Activated CD8-positive, alpha-beta memory T cell treated with anti-CD3 and anti-CD28 coated beads for 48 hours (primary cell): ENCODE measurements around the gene ACAP2.
A peak's percentile ranks its signal among the peaks of the same experiment; 100 is the strongest.
"Not testable (repeated sequence)": the region's sequence is repeated elsewhere in the genome, so short reads cannot be mapped to it uniquely, and the experiment has no call there.

Source experiments
- DNase-seq, 3 experiments: peaks; one replicate each; pipeline ENCODE4 v3.0.0-alpha.2; 2020; ENCODE audit warnings: low read depth in 2 of 3, low spot score in 2 of 3

Gene ACAP2

GRCh38 chr3:195445885-195446284, 3.1 kb upstream of the ACAP2 start:
- DNase-seq = no peak

GRCh38 chr3:195443391-195443989, 670 bp upstream of the ACAP2 start:
- no peak for DNase-seq

- DNase-seq = peak; percentile 10 to 25 (median 23)
These were observed 738 bp downstream of the ACAP2 start for GRCh38 chr3:195441992-195442572.

GRCh38 chr3:195441476-195441991, 1.3 kb downstream of the ACAP2 start:
- DNase-seq = no peak

- no peak for DNase-seq
These were observed 1.8 kb downstream of the ACAP2 start for GRCh38 chr3:195441051-195441450.

- DNase-seq = no peak
These were observed 2.4 kb downstream of the ACAP2 start for GRCh38 chr3:195440379-195440778.

- DNase-seq = no peak
These were observed 4.4 kb downstream of the ACAP2 start for GRCh38 chr3:195438371-195438770.

GRCh38 chr3:195425849-195426248, 17.0 kb downstream of the ACAP2 start:
- no peak for DNase-seq

GRCh38 chr3:195423818-195424217, 19.0 kb downstream of the ACAP2 start:
- no peak for DNase-seq

GRCh38 chr3:195421400-195421799, 21.4 kb downstream of the ACAP2 start:
- no peak for DNase-seq

GRCh38 chr3:195416795-195417194, 26.0 kb downstream of the ACAP2 start:
- no peak for DNase-seq

- no peak for DNase-seq
These were observed 31.0 kb downstream of the ACAP2 start for GRCh38 chr3:195411836-195412235.

- no peak for DNase-seq
These were observed 32.3 kb downstream of the ACAP2 start for GRCh38 chr3:195410546-195410945.

GRCh38 chr3:195407531-195408409, 35.0 kb downstream of the ACAP2 start:
- DNase-seq = no peak

GRCh38 chr3:195405651-195406050, 37.2 kb downstream of the ACAP2 start:
- no peak for DNase-seq

GRCh38 chr3:195403841-195404408, 38.9 kb downstream of the ACAP2 start:
- no peak for DNase-seq

- no peak for DNase-seq
These were observed 39.6 kb downstream of the ACAP2 start for GRCh38 chr3:195403244-195403643.

- no peak for DNase-seq
These were observed 40.9 kb downstream of the ACAP2 start for GRCh38 chr3:195401943-195402342.

GRCh38 chr3:195398460-195398859, 44.4 kb downstream of the ACAP2 start:
- not testable (repeated sequence) for DNase-seq

GRCh38 chr3:195397524-195397923, 45.3 kb downstream of the ACAP2 start:
- DNase-seq = no peak

- DNase-seq = no peak
These were observed 47.5 kb downstream of the ACAP2 start for GRCh38 chr3:195395208-195395816.
